ENCODE data around the gene DISC1.

- TF ChIP-seq, protein P1, sequence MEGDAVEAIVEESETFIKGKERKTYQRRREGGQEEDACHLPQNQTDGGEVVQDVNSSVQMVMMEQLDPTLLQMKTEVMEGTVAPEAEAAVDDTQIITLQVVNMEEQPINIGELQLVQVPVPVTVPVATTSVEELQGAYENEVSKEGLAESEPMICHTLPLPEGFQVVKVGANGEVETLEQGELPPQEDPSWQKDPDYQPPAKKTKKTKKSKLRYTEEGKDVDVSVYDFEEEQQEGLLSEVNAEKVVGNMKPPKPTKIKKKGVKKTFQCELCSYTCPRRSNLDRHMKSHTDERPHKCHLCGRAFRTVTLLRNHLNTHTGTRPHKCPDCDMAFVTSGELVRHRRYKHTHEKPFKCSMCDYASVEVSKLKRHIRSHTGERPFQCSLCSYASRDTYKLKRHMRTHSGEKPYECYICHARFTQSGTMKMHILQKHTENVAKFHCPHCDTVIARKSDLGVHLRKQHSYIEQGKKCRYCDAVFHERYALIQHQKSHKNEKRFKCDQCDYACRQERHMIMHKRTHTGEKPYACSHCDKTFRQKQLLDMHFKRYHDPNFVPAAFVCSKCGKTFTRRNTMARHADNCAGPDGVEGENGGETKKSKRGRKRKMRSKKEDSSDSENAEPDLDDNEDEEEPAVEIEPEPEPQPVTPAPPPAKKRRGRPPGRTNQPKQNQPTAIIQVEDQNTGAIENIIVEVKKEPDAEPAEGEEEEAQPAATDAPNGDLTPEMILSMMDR (IDR thresholded peaks at IDR 0.05; ENCODE audit: low read depth, low read length): no peak
- TF ChIP-seq POLR2A (IDR thresholded peaks at IDR 0.05; ENCODE audit: extremely low read depth, insufficient read length): no peak
- TF ChIP-seq, protein P2, sequence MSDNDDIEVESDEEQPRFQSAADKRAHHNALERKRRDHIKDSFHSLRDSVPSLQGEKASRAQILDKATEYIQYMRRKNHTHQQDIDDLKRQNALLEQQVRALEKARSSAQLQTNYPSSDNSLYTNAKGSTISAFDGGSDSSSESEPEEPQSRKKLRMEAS (IDR thresholded peaks at IDR 0.05; ENCODE audit: low read depth, low read length): no peak
Measured at GRCh38 chr1:231584921-231585320, 41.7 kb upstream of the DISC1 start.

Measured in NB4 (cell line).